ENCODE results near the gene LPP.

LPP gene

DNA sequence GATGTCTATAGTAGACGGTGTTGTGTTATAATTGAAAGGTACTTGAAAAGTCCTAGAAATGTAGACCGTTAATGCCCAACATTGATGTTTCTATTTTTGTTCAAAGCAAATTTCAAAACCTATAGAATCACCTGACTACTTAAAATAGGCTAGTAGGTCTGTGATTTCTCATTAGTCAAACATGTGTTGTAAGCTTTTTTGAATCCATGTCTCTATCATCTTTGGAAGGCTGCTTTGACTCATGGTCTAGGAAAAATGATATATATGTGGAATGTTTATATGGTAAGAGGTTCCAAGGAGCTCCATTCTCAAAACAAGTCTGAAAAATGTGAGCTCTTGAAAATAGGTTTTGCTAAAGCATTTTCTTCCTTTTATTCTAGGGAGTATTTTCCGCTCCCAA lies 375.3 kb downstream of the LPP start:
- peak; percentile 67 for DNase-seq

DNA sequence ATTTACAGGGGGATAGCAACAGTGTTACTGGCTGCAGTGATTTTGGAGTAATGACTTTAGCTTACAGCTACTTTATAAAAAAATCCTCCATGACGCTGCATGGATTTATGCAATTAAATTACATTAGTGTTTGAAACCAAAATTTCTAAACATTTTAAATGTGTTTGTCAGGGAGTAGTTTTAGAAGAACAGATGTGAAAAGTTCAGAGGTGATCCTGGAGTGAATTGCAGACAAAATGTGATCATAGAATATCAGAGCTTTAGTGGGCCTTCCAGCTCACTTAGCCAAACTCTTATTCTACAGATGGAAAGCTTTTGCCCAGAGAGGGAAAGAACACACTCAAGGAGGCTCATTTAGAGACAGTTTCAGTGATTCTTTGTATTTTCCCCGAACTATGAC lies 376.3 kb downstream of the LPP start:
- no peak for DNase-seq

DNA sequence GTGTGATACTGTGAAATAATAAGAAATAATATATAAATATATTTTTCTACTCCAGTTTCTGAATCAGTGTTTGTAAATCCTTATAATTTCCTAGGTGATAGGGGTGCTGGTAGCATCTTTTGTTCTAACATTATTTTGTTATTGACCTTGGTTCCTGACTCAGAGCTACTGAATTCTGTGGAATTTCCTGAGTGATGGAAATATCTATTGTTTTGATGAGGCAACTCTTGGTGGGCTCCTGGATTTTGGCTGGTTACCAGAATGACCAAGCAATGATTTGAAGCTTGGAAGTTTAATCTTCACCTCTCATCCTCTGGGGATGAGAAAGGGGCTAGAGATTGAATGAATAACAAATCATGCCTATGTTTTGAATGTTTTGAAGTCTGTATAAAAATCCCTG lies 377.3 kb downstream of the LPP start:
- DNase-seq: peak; percentile 78

DNA sequence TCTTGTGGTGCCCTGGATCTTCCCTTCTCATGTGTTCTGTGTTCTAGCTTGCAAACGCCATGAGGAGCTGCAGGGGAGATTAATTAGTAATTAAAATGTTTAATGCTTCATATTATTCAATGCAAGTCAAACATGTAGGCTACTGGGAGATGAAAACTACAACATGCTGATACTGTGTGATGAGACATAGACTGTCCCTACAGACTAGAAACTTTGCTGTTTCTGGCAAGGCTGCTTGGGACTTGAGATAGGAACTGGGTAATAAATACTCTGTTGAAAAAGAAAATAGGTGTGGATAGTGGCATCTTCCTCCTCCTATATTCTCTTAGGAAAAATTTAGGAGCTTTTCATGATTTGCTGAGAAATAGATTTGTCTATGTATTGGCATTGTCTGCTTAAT lies 379.2 kb downstream of the LPP start:
- no peak for DNase-seq

DNA sequence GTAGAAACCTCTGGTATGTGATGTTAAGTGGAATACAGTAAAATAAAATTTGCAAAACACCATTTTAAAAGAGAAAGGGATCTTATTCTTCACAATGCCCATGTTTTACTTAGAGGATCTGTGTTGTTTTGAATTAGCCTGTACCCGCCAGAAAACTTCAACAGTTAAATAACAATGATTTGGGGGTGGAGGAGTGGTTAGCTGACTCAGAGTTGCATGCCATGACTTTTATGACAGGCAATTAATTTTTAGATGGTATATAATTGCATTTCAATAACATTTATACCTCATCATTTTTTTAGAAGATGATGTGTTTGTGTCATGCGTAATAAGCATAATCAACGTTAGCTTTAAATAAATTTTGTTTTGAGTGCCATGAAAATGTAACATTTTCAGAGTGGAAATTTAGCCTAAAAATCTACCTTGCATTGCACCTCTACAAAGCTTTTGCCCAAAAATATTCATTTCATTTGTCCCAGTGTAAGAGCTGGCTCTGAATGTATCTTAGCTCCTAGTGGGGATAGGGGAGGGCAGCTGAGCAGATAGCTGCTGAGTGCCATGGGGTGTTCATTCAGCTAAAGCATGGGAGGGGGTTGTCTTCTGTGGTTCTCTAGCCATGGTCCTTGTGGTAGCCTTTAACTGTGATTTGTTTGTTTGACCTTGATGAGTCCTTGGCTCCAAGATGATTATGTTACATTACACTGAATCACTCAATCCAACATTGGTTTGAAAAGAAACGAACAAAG lies 379.8 kb downstream of the LPP start:
- no peak for DNase-seq

DNA sequence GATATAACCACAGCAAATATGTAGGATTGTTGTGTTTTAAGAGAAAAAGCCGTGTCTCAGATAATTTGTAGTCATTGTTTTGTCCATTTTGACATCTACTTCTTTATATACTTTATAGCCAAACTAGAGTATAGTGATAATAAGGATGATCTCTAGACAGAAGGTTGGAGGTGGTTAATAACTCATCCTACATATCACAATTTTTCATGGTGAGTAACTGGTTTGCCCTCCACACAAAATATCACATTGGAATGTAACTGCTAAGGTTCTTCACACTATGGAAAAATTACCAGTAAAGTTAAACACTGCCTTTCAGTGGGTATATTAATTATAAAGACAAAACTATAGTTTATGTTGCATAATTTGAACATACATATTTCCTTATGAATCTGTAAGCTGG lies 380.7 kb downstream of the LPP start:
- peak; percentile 66 for DNase-seq

DNA sequence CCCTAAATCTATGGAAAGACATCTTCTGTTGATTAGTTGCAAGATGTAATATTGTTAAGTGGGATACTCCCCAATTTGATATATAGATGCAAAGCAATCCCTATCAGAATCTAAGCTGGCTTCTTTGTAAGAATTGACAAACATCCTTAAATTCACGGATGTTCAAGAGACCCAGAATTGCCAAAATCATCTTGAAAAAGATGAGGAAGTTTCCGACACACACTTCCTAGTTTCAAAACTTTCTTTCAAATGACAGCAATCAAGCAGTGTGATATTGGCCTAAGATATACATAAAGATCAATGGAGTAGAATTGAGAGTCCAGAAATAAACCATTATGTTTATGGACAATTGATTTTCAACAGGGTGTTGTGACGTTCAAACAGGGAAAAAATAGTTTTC lies 383.6 kb downstream of the LPP start:
- DNase-seq: no peak

DNA sequence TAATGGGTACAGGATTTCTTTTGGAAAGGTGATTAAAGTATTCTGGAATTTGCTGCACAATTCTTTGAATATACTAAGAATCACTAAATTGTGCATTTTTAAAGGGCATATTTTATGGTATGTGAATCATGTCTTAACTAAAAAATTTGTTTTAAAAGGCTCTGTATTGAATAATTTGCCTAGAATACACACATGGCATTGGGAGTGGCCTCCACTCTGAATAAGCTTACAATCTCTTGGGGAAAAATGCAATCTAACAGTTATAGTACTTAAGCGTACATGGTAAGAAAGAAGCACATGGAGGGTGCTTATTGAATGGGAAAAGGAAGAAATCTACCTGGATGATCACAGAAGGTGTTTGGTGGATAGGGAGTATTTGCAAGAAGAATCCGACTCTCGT lies 385.1 kb downstream of the LPP start:
- DNase-seq: no peak

DNA sequence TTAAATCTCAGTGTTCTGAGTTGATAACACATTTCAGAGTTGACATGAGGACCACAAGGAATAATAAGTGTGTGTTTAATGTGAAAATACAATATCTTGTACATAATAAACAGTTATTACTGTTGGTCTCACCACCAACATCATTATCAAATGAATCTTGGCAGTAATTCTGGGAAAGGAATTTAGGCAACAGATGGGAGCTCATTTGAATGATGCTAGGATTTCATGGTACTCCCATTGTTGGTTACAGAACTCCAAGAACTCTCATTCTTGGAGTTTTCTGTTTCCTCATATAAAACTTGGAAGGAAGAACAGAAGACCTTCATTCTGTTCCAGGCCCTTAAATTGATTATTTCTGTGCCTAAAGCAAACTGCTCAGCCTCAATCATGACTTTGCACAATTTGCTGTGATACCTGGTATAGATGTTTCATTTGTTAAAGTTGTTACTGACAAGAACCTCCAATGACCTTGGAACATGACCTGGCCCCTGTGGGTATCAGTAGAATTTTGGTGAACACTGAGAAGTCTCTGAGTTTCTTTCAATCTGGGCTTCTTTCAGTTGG lies 385.8 kb downstream of the LPP start:
- peak; percentile 22 for DNase-seq

DNA sequence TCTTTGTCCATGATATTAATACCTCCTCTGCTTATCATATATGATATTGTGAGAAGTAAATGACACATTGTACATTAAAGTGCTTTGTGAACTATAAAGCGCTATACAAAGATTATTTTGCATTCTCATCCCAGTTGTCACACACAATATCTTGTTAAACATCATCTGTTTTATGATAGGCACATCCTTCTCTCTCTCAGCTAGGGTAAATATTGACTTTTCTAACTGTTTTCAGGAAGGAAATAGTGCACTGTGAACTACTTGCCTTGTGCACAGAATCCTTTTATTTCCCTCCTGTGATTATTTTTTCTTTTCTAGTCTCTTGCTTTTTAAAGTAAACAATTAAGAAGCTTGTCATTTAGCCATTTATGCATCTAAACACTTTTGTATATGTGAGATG lies 388.2 kb downstream of the LPP start:
- no peak for DNase-seq

DNA sequence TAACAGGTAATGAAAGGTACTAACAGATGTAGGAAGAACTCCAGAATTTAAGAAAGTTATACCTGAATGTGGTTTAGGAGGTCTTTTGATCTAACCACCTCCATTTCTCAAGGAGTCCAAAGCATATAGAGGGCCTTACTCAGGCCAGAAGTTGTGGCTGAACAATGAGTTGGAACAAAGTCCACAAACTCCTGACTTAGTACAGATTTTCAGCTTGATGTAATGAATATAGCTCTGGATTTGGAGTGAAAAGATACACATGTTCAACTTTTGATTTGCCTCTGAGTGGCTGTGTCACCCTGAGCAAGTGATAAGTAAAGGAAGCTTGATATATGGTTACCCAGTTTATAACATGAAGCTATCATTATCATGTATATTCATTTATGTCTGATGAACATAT lies 390.1 kb downstream of the LPP start:
- no peak for DNase-seq

DNA sequence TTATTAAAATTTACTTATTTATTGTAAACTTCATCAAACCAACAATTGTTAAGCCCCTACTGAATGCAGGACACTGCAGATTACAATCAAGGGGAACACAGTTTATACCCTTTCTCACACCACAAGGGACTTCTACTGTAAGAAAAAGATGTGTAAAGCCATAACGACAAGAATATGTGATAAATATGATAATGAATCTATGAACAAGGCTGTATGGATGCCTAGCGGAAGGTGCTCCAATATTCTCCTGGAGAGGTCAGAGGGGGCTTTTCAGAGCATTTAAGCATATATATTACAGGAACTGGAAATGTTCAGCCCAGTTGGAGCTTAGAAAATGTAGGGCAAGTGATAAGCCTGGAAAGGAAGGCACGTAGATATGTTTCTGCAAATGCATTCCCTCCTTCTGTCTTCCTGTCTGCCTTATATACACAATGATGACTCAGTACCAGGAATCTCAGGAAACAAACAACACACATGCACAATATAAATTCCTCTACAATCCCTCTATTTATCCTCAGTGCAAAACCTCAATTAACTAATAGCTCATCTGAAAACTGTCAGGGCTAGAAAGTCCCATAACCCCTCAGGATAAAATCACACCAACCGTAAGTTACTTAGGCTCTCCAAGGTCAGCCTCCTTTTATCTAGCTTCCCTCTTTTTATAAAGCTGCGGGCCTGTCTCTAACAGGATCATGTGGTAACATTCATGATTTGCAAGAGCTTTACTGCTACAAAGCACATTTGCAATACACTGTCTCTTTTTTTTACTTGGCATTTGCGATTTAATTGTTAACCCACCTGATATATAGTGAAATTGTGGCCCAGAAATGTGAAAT lies 393.1 kb downstream of the LPP start:
- DNase-seq: peak; percentile 56

DNA sequence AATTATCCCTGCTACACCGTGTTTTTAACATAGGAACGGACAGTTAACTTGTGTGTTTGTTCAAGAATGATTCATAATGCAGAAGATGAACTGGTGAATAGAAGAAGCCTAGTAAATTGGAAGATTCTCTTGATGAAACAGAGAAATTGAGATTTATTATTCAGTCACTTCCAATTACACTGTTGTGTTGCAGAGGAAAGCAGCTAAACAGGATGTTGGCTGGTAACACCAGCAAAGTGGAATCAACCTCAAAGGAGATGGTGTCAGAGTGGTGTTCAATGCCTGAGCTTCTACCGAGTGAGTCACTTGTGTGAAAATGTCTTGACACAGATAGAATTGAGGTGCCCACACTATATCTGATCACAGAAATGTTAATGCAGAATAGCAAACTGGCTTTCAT lies 399.6 kb downstream of the LPP start:
- DNase-seq: no peak

DNA sequence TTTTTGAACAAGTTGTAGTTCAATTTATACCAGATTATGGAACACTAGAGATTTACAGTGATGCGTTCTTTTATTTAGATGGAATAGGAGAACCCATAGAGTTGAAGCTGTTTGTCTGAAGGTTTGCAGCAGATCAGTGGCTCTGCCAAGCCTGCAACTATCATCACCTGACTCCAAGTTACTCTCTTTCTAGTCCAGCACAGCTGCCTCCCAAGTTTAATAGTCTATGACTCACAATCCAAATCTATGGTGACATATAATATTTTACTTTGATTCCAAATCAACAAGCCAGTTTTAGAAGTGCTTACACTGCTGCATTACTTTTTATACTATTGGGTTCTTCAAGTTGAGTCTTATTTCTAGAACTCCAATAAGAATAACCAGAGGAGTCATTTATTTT lies 400.4 kb downstream of the LPP start:
- DNase-seq: peak; percentile 32

DNA sequence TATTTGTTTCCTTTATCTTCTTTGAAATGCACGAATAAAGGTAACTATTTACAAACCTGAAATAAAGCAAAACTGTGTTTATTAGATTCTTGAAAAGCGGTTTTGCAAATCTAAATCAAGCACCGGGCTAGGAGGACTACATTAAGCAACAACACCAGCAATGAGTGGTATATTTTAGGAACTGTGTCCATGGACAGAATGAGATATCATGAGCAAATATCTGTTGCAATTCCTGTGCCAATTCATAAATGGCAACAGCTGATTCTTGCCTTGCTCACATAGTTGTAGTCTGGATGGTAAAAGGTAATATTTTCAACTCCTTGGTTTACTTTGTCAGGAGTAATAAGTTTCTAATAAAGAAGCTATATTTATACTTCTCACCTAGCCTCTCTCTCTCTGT lies 403.3 kb downstream of the LPP start:
- no peak for DNase-seq

DNA sequence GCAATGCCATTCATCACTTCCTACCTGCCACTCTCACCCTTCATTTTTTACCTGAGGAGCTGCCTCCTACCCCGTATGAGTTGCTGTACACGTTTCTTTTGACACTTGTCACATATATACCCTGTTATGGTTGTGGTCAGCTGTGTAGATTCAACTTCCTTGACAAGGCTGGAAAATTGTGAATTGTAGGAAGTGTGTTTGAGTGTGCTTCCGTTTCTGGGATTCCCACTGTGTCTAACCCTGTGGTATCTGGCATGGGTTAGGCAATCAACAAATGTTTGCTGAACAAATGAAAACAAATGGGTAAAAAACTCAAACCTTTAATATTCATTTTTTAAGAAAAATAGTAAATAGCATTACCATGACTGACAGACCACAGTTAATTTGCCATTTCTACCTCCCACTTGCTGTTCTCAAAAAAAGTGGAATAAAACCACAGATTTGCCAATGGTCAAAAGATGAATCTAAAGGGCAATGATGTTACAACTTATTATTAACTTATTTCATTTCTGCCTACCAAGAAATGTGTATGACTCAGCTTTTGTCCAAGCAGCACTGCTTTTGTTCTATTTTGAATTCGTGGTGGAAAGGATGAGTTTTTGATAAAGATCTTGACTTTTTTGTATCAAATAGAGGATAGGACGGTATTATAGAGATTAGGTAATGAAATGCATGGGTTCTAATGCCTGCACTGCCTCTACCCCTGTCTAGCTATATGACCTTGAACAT lies 404.6 kb downstream of the LPP start:
- DNase-seq: peak; percentile 22

DNA sequence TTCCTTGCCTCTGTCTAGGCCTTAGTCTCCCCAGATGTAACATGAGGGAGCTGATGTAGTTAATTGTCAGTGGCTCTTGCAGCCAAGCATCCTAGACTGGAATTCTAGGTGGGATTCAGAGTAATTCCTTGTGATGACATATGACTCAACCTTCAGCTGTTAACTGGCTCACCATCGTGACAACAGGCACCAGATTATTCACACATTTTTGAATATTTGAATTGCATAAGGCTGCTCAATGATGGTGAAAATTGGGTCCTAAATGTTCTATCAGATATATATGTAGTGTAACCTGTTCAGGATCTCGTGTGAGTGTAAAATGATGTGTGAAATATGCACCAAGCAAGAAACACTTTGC lies 405.1 kb downstream of the LPP start:
- peak; percentile 62 for DNase-seq

DNA sequence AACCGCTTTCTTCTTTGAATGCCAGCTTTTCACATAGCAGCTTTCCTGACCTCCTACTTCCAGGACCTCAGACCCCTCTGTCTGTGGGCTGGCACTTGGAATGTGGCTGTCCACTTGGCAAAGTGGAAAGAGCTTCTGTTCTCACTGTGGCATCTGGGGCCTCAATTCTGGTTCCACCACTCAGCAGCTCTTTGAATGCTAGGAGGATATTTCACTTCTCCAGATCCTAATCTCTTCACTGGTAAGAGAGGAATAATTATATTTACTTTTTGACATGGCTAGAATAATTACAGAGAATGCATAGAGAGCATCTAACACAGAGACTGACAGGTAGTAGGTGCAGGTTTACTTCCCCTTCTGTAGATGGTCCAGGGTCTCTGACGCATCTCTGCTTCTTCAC lies 405.9 kb downstream of the LPP start:
- no peak for DNase-seq

DNA sequence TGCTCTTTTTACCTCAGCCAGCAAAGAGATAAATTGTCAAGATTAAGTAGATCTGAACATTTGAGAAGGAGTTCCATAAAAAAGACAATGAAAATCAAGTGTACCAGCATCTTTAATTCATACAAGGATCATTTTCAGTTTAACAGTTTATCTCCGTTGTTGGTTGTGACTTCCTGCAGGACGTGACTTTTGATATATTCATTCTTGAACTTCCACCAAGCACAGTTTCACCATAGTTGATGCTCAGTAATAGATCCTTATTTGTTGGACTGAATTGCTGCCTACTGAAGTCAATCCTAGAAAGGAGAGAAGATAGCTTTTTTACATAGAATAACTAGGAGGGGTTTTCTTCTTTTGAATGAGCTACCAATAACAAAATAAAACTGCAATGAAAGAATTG lies 408.2 kb downstream of the LPP start:
- DNase-seq: no peak

DNA sequence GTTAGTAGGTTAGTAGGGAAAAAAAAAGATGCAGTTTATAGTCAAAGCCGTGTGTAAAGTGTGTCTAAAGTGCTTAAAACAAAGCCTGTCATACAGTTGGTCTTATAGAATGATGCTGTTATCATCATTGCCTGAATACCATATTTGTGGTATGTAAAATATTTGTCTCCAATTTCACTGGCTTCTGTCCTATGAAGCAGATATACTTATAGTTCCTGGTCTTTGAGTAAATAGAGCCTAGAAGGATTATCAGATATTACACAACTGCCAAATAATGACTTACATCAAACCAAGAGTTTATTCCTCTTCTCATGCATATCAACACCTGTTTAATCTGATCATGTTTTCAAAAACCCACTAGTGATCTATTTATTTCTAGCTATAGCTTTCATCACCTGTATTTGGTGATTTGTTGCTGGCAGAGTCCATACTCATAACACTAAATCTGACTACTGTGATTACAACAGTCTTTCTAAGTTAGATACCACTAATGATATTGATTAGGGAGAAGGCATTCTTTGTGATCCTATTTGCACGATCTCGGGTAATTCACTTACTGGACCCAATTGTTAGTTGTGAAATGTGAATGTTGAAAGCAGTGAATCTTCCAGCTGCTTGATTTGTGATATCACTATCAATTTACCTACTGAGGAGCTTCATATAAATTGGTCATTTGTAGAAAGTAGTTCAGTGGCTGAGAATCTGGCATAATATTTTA lies 413.7 kb downstream of the LPP start:
- DNase-seq: peak; percentile 55

DNA sequence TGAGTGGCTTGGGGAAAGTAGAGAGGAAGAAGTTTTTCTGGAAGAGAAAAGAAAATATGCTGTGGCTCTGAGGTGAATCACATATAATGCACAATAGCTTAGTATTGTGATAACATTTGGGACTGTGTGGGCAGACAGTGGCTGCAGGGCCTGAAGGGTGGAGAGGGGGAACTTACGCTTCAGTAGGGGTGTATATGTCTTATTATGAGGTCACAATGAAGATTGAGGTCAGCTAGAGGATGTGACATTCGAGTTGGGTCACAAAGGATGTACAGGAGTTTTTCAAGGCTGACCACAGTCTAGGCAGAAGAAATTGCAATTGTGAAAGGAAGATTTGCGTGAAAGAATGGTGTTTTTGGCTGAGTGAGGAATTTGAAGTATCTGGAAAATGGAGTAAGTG lies 414.8 kb downstream of the LPP start:
- DNase-seq: peak; percentile 16

DNA sequence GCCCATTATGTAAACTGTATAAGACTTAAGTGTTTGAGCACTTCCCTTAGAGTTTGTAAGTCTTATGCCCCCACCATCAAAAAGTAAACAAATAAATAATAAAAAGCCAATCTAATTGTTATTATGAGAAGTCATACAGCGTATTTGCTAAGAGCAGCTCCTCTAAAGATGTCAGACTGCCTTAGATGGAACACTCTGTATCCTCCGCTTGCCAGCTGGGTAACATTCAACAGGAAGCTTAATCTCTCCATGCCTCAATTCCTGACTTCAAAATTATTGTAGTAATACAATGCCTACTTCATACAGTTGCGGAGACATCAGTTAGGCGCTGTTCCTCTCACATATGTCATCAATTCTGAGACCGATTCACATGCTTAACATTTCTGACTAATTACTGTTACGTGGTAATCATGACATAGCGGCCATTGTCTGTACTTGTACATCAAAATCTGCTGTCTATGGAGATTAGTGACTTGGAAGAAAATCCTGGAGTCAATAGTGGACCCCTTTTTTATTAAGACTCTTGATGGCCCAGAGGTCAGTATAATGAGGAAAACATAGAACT lies 417.7 kb downstream of the LPP start:
- peak; percentile 69 for DNase-seq
